Measurements from ENCODE around the gene ANXA2.

DNA sequence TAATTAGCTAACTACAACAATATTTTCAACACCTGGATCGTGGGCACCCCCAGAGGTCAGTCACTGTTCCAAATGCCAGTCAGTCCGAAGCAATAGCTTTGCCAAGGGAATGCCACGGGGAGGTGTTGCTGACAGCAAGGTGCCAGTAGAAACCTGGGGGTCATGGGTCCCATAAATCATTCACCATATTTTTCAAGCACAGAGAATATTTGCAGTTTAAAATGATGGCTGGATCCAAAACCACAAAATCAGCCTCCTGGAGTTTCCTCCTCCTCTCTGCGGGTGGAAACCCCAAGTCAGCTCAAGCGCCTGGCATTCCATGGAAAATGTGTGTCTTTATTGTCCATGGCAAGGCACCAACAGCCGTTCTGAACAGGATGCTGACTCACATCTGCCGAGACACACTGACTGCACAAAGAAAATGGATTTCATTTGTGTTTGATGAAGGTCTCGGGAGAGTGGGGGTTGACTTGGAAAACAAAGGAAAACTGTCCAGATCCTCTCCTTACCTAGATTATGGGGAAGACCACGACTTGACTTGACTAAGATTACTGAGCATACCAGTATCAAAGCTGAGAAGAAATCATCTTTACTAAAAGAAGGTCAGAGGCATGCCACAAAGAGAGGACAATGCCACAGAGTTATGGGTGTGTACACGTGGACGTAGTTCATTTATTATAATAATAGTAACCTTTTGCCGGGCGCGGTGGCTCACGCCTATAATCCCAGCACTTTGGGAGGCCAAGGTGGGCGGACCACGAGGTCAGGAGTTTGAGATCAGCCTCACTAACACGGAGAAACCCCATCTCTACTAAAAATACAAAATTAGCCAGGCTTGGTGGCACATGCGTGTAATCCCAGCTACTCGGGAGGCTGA lies 26.4 kb downstream of the ANXA2 start:
- TF ChIP-seq ZFP30 (CRISPR knock-in tag; IDR thresholded peaks at IDR 0.05) (no peak), ESRRG (CRISPR knock-in tag; IDR thresholded peaks at IDR 0.05) (no peak), ZFP3 (CRISPR knock-in tag; IDR thresholded peaks at IDR 0.05) (peak; percentile 12; the same call in 1 of the 2 replicates), RARB (CRISPR knock-in tag; IDR thresholded peaks at IDR 0.05) (peak; percentile 81), BACH2 (CRISPR knock-in tag; IDR thresholded peaks at IDR 0.05; ENCODE audit: borderline replicate concordance) (no peak)
- TF ChIP-seq, protein P1, sequence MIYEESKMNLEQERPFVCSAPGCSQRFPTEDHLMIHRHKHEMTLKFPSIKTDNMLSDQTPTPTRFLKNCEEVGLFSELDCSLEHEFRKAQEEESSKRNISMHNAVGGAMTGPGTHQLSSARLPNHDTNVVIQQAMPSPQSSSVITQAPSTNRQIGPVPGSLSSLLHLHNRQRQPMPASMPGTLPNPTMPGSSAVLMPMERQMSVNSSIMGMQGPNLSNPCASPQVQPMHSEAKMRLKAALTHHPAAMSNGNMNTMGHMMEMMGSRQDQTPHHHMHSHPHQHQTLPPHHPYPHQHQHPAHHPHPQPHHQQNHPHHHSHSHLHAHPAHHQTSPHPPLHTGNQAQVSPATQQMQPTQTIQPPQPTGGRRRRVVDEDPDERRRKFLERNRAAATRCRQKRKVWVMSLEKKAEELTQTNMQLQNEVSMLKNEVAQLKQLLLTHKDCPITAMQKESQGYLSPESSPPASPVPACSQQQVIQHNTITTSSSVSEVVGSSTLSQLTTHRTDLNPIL (CRISPR knock-in tag; IDR thresholded peaks at IDR 0.05; ENCODE audit: low read depth): peak; percentile 29
- TF ChIP-seq, protein P2, sequence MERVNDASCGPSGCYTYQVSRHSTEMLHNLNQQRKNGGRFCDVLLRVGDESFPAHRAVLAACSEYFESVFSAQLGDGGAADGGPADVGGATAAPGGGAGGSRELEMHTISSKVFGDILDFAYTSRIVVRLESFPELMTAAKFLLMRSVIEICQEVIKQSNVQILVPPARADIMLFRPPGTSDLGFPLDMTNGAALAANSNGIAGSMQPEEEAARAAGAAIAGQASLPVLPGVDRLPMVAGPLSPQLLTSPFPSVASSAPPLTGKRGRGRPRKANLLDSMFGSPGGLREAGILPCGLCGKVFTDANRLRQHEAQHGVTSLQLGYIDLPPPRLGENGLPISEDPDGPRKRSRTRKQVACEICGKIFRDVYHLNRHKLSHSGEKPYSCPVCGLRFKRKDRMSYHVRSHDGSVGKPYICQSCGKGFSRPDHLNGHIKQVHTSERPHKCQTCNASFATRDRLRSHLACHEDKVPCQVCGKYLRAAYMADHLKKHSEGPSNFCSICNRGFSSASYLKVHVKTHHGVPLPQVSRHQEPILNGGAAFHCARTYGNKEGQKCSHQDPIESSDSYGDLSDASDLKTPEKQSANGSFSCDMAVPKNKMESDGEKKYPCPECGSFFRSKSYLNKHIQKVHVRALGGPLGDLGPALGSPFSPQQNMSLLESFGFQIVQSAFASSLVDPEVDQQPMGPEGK (CRISPR knock-in tag; IDR thresholded peaks at IDR 0.05; ENCODE audit: borderline replicate concordance): peak; percentile 62; the same call in 1 of the 2 replicates

All from SK-N-SH treated with all-trans-retinoic acid at 6 μM for 48 hours (cell line).